Epidermal melanocyte (primary cell): ENCODE results near the gene SCLT1.

ENCODE experiments used
- DNase-seq: peaks from one replicate; pipeline ENCODE4 v3.0.0; 2011; ENCODE audit warnings: low spot score; ENCODE audit not compliant: insufficient read length

The SCLT1 gene

DNA sequence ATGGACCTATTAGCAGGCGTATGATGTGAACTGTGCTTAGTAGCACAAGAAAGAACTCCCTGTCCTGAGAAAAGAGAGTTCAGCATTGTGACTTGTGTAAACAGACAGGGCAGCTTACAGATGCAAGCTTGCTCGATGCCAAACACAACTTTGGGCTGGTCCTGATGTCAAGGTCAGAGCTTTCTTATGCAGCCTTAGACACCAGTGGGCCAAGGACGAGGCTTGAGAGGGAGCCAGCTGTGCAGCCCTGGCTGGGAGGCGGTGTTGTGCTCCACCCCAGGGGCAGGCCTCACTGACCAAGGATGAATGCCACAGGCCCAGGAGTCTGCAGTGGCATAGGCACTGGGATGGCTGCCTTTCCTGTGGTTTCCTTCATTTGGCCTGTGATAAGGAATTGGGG is 248.4 kb downstream of the SCLT1 start:
- DNase-seq, result no peak

DNA sequence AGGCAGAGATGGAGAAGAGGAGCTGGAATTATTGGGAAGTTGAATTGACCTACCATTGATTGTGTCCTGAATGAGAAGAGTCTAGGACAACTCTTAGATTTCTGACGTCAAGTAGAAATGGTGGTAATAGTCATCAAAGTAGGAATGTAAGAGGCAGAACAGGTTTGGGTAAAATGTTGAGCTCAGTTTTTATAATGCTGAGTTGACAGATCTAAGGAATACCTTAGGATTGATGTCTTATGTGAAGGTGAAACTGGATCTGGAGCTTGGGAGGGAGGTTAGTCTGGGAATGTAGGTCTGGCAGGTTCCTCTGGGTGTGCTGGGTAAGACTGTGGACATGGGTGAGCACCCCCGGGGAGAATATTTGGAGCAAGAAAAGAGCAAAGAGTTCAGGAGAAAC is 251.9 kb downstream of the SCLT1 start:
- no peak for DNase-seq

DNA sequence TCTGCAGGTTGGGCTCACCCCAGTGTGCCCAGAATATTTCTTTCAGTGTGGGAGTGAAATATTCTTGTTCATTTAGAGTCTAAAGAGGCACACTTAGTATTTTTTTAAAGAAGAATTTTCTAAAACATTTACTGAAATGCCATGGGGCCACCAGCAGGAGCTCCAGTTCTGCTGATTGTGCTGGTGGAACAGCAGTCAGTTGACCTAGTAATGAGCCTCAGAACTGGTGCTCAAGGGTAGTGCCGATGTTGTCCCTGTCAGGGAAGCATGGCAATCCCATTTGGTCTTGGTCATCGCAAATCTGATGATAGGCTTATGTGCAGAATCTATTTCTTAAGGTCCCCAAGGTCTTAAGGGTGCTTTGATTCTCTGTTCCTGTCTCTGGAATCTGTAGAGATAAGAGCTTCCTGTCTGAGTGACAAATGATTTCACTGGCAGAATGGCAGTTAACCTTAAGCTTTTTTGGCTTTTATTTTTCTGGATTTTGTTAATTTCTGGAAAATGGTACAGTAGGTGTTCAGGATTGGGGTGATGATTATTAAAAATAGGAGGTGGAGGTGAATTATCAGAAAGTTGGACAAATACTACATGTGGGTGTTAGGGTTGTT is 252.5 kb downstream of the SCLT1 start:
- DNase-seq, result no peak

- no peak for DNase-seq
Observed at GRCh38 chr4:128837679-128838078, 255.7 kb downstream of the SCLT1 start.

DNA sequence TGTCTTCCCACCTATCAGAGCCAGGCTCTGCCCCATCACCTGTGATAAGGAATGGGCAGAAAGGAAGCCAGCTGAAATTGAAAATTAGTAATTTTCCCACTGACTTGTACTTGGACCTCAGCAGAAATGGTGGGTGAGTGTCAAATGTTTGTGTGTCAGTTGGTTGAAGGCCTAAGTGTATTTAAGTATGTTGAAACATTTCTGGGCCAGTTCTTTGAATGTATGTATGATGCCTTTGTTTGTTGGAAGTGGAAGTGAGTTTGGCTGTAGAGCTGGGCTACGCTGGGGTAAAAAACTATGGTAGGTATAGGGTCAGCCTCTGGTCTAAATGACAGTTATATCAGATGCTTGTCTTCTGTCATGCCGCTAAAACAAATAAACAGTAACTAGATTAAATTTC is 256.1 kb downstream of the SCLT1 start:
- no peak for DNase-seq

- DNase-seq, result no peak
Observed at GRCh38 chr4:128835498-128836222, 257.7 kb downstream of the SCLT1 start.
